ENCODE results near the gene RABL3.

The RABL3 gene

DNA sequence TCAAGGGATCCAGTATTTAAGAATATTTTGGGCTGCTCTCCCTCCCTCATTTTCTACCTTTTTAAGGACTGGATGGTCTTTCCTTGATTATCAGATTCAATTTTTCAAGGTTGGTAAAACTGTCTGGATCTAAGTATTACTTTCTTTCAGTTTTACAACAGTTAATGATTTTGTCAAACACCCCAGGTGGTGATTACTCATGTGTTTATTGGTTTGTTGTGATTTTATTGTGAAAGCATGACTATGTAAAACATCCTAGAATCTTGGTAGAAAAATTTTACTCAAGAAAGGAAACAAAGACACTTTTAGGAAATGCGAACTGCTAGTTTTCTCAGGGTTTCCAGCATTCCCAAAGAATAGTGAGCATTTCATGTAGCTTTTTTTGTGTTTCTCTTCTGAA lies 7.5 kb upstream of the RABL3 start:
- no peaks in the 10 kb centered on the region for H3K27me3 ChIP-seq (ENCODE audit: insufficient read depth, poor library complexity, severe bottlenecking)
- H3K4me3 ChIP-seq (replicated peaks; ENCODE audit: insufficient read depth, low read length) = no peak overlapping the region
- TF ChIP-seq GABPA (IDR thresholded peaks at IDR 0.05; ENCODE audit: low read depth) = no peak
- TF ChIP-seq, protein P1, sequence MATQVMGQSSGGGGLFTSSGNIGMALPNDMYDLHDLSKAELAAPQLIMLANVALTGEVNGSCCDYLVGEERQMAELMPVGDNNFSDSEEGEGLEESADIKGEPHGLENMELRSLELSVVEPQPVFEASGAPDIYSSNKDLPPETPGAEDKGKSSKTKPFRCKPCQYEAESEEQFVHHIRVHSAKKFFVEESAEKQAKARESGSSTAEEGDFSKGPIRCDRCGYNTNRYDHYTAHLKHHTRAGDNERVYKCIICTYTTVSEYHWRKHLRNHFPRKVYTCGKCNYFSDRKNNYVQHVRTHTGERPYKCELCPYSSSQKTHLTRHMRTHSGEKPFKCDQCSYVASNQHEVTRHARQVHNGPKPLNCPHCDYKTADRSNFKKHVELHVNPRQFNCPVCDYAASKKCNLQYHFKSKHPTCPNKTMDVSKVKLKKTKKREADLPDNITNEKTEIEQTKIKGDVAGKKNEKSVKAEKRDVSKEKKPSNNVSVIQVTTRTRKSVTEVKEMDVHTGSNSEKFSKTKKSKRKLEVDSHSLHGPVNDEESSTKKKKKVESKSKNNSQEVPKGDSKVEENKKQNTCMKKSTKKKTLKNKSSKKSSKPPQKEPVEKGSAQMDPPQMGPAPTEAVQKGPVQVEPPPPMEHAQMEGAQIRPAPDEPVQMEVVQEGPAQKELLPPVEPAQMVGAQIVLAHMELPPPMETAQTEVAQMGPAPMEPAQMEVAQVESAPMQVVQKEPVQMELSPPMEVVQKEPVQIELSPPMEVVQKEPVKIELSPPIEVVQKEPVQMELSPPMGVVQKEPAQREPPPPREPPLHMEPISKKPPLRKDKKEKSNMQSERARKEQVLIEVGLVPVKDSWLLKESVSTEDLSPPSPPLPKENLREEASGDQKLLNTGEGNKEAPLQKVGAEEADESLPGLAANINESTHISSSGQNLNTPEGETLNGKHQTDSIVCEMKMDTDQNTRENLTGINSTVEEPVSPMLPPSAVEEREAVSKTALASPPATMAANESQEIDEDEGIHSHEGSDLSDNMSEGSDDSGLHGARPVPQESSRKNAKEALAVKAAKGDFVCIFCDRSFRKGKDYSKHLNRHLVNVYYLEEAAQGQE (IDR thresholded peaks at IDR 0.05; ENCODE audit: insufficient replicate concordance, low read depth) = no peak
- no peak for DNase-seq (ENCODE audit: low read depth in 1 of 2, low spot score in 1 of 2)
- H3K27ac ChIP-seq (replicated peaks) = no peak overlapping the region

DNA sequence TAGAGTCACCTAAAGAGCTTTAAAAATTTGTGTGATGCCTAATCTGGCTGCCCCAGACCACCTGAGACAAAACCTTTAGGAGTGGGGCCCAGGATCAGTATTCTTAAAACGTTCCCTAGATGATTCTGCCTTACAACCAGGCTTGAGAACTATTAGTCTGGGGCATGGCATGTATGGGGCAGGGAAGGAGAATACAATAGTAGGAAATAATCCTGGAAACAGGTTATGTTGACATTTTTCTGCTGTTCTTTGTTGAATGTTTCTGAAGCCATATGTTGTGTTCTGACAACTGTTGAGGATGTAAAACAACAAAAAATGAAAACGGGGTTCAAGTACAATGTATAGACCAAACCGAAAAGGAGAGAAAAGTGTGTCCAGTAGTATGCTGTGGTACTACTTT lies 3.1 kb upstream of the RABL3 start:
- TF ChIP-seq SPI1 (IDR thresholded peaks at IDR 0.05; ENCODE audit: borderline replicate concordance, low read depth) (no peak), POLR2AphosphoS5 (IDR thresholded peaks at IDR 0.05; ENCODE audit: low read depth) (no peak)
- TF ChIP-seq, protein P1 (IDR thresholded peaks at IDR 0.05; ENCODE audit: insufficient replicate concordance, low read depth) = no peak
- no peak overlapping the region for H3K27ac ChIP-seq (replicated peaks)

GRCh38 chr3:120743556-120744195 lies 1.4 kb upstream of the RABL3 start:
- peak overlapping the region; percentile 97 for H3K4me3 ChIP-seq (replicated peaks; ENCODE audit: insufficient read depth, low read length)
- TF ChIP-seq POLR2AphosphoS5 (IDR thresholded peaks at IDR 0.05; ENCODE audit: low read depth) = no peak
- TF ChIP-seq, protein P1 (IDR thresholded peaks at IDR 0.05; ENCODE audit: insufficient replicate concordance, low read depth) = no peak
- TF ChIP-seq GABPA (IDR thresholded peaks at IDR 0.05; ENCODE audit: low read depth) = no peak
- TF ChIP-seq SPI1 (IDR thresholded peaks at IDR 0.05; ENCODE audit: borderline replicate concordance, low read depth) = no peak
- TF ChIP-seq CTCF (IDR thresholded peaks at IDR 0.05; ENCODE audit: insufficient read depth, low read length) = no peak
- no peaks in the 10 kb centered on the region for H3K27me3 ChIP-seq (ENCODE audit: insufficient read depth, poor library complexity, severe bottlenecking)
- peak in 1 of 2 experiments; percentile 6 for DNase-seq (ENCODE audit: low read depth in 1 of 2, low spot score in 1 of 2)
- H3K27ac ChIP-seq (replicated peaks) = peak overlapping the region; percentile 99

More for the DNA sequence above, 3.1 kb upstream of the RABL3 start:
- DNase-seq (ENCODE audit: low read depth in 1 of 2, low spot score in 1 of 2) = no peak
- H3K4me3 ChIP-seq (replicated peaks; ENCODE audit: insufficient read depth, low read length) = no peak overlapping the region
- H3K27me3 ChIP-seq (ENCODE audit: insufficient read depth, poor library complexity, severe bottlenecking) = no peaks in the 10 kb centered on the region

- TF ChIP-seq SPI1 (IDR thresholded peaks at IDR 0.05; ENCODE audit: borderline replicate concordance, low read depth) = no peak
- TF ChIP-seq POLR2AphosphoS5 (IDR thresholded peaks at IDR 0.05; ENCODE audit: low read depth) = peak; percentile 57
- Histone ChIP-seq H3K27me3 (ENCODE audit: insufficient read depth, poor library complexity, severe bottlenecking) (no peaks in the 10 kb centered on the region), H3K4me3 (replicated peaks; ENCODE audit: insufficient read depth, low read length) (peak overlapping the region; percentile 97), H3K27ac (replicated peaks) (peak overlapping the region; percentile 99)
- peak in 1 of 2 experiments; percentile 36 for DNase-seq (ENCODE audit: low read depth in 1 of 2, low spot score in 1 of 2)
These were observed 591 bp upstream of the RABL3 start for GRCh38 chr3:120742849-120743365.

All from HL-60 (cell line).